KMS-11 (cell line): ENCODE data around the gene STIM1.

ENCODE experiments used
- H2AFZ ChIP-seq: fragments of 200-600 bp; sonication (generic); 2 replicates; pipeline ENCODE4 v1.6.1; 2016; ENCODE audit warnings: antibody characterized with exemption, mixed run types, low read depth
- H3K27ac ChIP-seq: fragments of 200-600 bp; sonication (generic); 2 replicates; pipeline ENCODE4 v1.6.1; 2016; ENCODE audit warnings: mild to moderate bottlenecking, mixed run types
- H3K27me3 ChIP-seq: fragments of 200-600 bp; sonication (generic); 2 replicates; pipeline ENCODE4 v1.6.1; 2017; ENCODE audit warnings: mild to moderate bottlenecking, low read depth, mixed run types, moderate library complexity; ENCODE audit not compliant: insufficient read depth
- H3K36me3 ChIP-seq: fragments of 200-600 bp; sonication (generic); 2 replicates; pipeline ENCODE4 v1.6.1; 2017; ENCODE audit warnings: mild to moderate bottlenecking, mixed run types; ENCODE audit not compliant: insufficient read depth
- H3K4me1 ChIP-seq: fragments of 200-600 bp; sonication (generic); 2 replicates; pipeline ENCODE4 v1.6.1; 2016; ENCODE audit warnings: mild to moderate bottlenecking, low read depth, mixed run types; ENCODE audit not compliant: poor library complexity, severe bottlenecking
- H3K4me2 ChIP-seq: fragments of 200-600 bp; sonication (generic); 2 replicates; pipeline ENCODE4 v1.7.0; 2016; ENCODE audit warnings: mild to moderate bottlenecking, mixed run types
- H3K4me3 ChIP-seq: fragments of 200-600 bp; sonication (generic); IDR thresholded peaks from 2 replicates; pipeline ENCODE4 v1.6.1; 2017; ENCODE audit warnings: low read depth, low read length, mixed read lengths; ENCODE audit not compliant: insufficient read depth
- H3K79me2 ChIP-seq: fragments of 200-600 bp; sonication (generic); 2 replicates; pipeline ENCODE4 v1.6.1; 2016; ENCODE audit warnings: low read depth, mixed run types; ENCODE audit not compliant: insufficient read depth
- H3K9ac ChIP-seq: fragments of 200-600 bp; sonication (generic); 2 replicates; pipeline ENCODE4 v1.6.1; 2016; ENCODE audit warnings: mild to moderate bottlenecking, mixed run types
- H4K20me1 ChIP-seq: fragments of 200-600 bp; sonication (generic); 2 replicates; pipeline ENCODE4 v1.6.1; 2016; ENCODE audit warnings: mild to moderate bottlenecking, mixed run types; ENCODE audit not compliant: insufficient read depth
- TF ChIP-seq, protein P1 (sequence below): fragments of 200-600 bp; sonication (generic); conservative IDR thresholded peaks from 2 replicates; pipeline ENCODE4 v1.6.1; 2017; ENCODE audit warnings: low read depth, mild to moderate bottlenecking, antibody characterized with exemption, low read length, moderate library complexity, mixed read lengths

The STIM1 gene

DNA sequence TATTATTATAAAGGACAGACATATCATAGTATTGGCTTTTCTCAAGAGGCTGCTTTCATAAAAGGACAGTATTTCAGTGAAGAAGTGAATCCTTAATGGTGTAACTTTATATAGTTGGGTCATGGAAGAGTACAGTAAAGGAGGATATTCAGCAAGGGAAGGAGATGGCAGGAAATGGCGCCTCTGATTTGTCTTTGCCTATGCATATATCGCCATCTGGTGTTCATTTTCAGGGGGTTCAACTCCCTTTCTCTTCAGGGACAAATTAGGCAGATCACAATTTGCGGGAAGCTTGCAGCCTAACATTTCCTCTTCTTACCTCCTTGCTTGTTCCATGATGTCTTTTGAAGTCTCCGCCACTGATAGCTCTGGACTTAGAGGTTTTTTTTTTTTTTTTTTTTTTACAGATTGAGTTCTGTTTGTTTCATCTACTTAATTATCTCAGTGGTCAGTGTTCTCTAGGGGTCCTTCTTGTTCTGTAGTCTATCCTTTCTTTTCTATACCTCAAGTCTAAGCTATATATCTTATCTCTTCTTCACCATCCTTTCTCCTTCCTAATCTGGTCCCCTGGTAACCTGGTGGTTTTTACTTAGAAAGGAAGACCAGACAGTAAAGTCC, 217.3 kb downstream of the STIM1 start:
- Histone ChIP-seq H3K27ac (no peak overlapping the region), H3K9ac (no peak overlapping the region), H3K4me1 (peaks cover 34% of the 10 kb centered on the region), H3K4me3 (no peak overlapping the region), H3K4me2 (no peak overlapping the region), H3K79me2 (no peaks in the 10 kb centered on the region), H4K20me1 (no peaks in the 10 kb centered on the region), H3K36me3 (no peaks in the 10 kb centered on the region), H3K27me3 (no peaks in the 10 kb centered on the region), H2AFZ (no peak overlapping the region)
- TF ChIP-seq, protein P1, sequence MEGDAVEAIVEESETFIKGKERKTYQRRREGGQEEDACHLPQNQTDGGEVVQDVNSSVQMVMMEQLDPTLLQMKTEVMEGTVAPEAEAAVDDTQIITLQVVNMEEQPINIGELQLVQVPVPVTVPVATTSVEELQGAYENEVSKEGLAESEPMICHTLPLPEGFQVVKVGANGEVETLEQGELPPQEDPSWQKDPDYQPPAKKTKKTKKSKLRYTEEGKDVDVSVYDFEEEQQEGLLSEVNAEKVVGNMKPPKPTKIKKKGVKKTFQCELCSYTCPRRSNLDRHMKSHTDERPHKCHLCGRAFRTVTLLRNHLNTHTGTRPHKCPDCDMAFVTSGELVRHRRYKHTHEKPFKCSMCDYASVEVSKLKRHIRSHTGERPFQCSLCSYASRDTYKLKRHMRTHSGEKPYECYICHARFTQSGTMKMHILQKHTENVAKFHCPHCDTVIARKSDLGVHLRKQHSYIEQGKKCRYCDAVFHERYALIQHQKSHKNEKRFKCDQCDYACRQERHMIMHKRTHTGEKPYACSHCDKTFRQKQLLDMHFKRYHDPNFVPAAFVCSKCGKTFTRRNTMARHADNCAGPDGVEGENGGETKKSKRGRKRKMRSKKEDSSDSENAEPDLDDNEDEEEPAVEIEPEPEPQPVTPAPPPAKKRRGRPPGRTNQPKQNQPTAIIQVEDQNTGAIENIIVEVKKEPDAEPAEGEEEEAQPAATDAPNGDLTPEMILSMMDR = peak; percentile 89

DNA sequence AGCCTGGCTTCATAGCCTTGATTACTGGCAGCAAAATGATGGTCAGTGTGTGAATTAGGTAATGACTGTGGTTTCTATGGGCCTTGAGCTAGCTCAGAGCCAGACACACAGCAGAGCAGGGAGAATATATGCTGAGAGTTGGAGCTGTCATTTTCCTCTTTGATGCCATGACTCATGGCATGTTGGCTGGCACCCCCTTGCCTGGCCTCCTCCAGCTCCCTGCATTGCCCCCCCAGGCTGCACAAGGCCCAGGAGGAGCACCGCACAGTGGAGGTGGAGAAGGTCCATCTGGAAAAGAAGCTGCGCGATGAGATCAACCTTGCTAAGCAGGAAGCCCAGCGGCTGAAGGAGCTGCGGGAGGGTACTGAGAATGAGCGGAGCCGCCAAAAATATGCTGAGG, 218.8 kb downstream of the STIM1 start:
- no peaks in the 10 kb centered on the region for H3K36me3 ChIP-seq
- no peak overlapping the region for H3K4me2 ChIP-seq
- H3K4me3 ChIP-seq = no peak overlapping the region
- H3K79me2 ChIP-seq = no peaks in the 10 kb centered on the region
- TF ChIP-seq, protein P1 = no peak
- peaks cover 20% of the 10 kb centered on the region for H3K4me1 ChIP-seq
- no peak overlapping the region for H3K27ac ChIP-seq
- H3K27me3 ChIP-seq = no peaks in the 10 kb centered on the region
- H4K20me1 ChIP-seq = no peaks in the 10 kb centered on the region
- H3K9ac ChIP-seq = no peak overlapping the region
- no peak overlapping the region for H2AFZ ChIP-seq

DNA sequence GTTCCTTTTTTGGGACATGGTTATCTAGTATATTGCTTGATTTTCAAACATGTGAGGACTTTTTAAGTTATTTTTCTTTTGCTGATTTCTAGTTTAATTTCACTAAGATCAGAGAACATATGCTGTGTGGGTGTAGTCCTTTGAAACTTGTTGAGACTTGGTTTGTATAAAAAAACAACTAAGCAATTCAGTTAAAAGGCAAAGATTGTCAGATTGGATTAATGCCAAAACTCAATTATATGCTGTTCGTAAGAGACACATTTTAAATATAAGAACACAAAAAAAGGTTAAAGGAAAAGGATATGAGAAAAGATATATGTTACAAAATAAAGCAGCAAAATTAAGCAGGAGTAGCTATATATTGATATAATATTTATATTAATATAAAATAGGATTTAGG, 221.3 kb downstream of the STIM1 start:
- Histone ChIP-seq H3K4me1 (peaks cover 9% of the 10 kb centered on the region), H3K9ac (no peak overlapping the region), H3K4me2 (no peak overlapping the region), H3K79me2 (no peaks in the 10 kb centered on the region), H3K36me3 (no peaks in the 10 kb centered on the region), H3K4me3 (no peak overlapping the region), H2AFZ (no peak overlapping the region), H3K27ac (no peak overlapping the region), H3K27me3 (no peaks in the 10 kb centered on the region), H4K20me1 (no peaks in the 10 kb centered on the region)
- TF ChIP-seq, protein P1 = no peak

DNA sequence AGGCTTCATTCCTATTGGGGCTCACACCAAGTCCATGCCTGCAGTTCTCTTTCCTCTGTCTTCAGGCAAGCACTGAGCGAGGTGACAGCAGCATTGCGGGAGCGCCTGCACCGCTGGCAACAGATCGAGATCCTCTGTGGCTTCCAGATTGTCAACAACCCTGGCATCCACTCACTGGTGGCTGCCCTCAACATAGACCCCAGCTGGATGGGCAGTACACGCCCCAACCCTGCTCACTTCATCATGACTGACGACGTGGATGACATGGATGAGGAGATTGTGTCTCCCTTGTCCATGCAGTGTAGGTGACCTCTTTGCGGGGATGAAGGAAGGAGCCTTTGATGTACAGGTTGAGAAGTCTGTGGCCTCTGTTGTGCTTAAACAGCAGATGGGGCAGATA, 227.7 kb downstream of the STIM1 start:
- no peaks in the 10 kb centered on the region; the same call in 1 of the 2 replicates for H3K36me3 ChIP-seq

More for the DNA sequence above, 227.7 kb downstream of the STIM1 start:
- H3K79me2 ChIP-seq = no peaks in the 10 kb centered on the region
- no peak overlapping the region for H2AFZ ChIP-seq
- no peak overlapping the region for H3K9ac ChIP-seq
- H4K20me1 ChIP-seq = no peaks in the 10 kb centered on the region
- H3K4me1 ChIP-seq = no peaks in the 10 kb centered on the region
- TF ChIP-seq, protein P1 = no peak
- no peak overlapping the region for H3K4me2 ChIP-seq
- H3K27me3 ChIP-seq = no peaks in the 10 kb centered on the region
- no peak overlapping the region for H3K27ac ChIP-seq
- H3K4me3 ChIP-seq = no peak overlapping the region
